SK-N-SH (cell line): ENCODE results near the gene TKTL2. TPM values are rescaled to one million over a fixed set of nuclear protein-coding genes. Genes with fewer than 3 reads are reported as not detected.
A peak's percentile ranks its signal among the peaks of the same experiment; 100 is the strongest.

Experiments used
- EP300 ChIP-seq, 2 experiments: IDR thresholded peaks; 2 replicates each; pipeline versions ENCODE4 v1.4.0 to v1.6.1; 2012; ENCODE audit warnings: borderline replicate concordance in 1 of 2, low read depth in 1 of 2, low read length in 1 of 2
- FOSL2 ChIP-seq: IDR thresholded peaks from 2 replicates; pipeline ENCODE4 v1.4.0; 2012; ENCODE audit warnings: low read depth, mild to moderate bottlenecking, moderate library complexity, borderline replicate concordance
- FOXJ3 ChIP-seq: sonication (generic); formaldehyde crosslinking; IDR thresholded peaks from 2 replicates; pipeline ENCODE4 v1.5.1; 2020; ENCODE audit warnings: mild to moderate bottlenecking, missing genetic modification reagents
- GATA2 ChIP-seq: sonication (generic); formaldehyde crosslinking; IDR thresholded peaks from 2 replicates; pipeline ENCODE4 v1.5.0; 2020; ENCODE audit warnings: mild to moderate bottlenecking, missing genetic modification reagents
- IRF3 ChIP-seq: fragments of 150-350 bp; IDR thresholded peaks from 2 replicates; pipeline ENCODE4 v1.6.1; 2016; ENCODE audit warnings: mild to moderate bottlenecking, low read depth, low read length
- JUND ChIP-seq: IDR thresholded peaks from 2 replicates; pipeline ENCODE4 v1.4.0; 2012
- MEF2A ChIP-seq: IDR thresholded peaks from 2 replicates; pipeline ENCODE4 v1.4.0; 2012; ENCODE audit warnings: low read depth, borderline replicate concordance
- NRF1 ChIP-seq: IDR thresholded peaks from 2 replicates; pipeline ENCODE4 v1.6.1; 2012; ENCODE audit warnings: low read depth, mild to moderate bottlenecking, low read length
- POLR2AphosphoS5 ChIP-seq: IDR thresholded peaks from 2 replicates; pipeline ENCODE4 v1.6.1; 2012; ENCODE audit warnings: low read depth, low read length
- RAD21 ChIP-seq: IDR thresholded peaks from 2 replicates; pipeline ENCODE4 v1.6.1; 2012; ENCODE audit warnings: mild to moderate bottlenecking, low read length
- RFX5 ChIP-seq: IDR thresholded peaks from 2 replicates; pipeline ENCODE4 v1.6.1; 2012; ENCODE audit warnings: mild to moderate bottlenecking, improper control_type of control experiment, low read length
- YY1 ChIP-seq: IDR thresholded peaks from 2 replicates; pipeline ENCODE4 v1.4.0; 2012; ENCODE audit warnings: low read depth, mild to moderate bottlenecking
- polyA plus RNA-seq, 3 experiments: library from polyadenylated mRNA; depleted of rRNA; stranded (reverse); fragments of >200 nt; gene quantifications; 2 replicates each; pipeline ENCODE4 v1.2.3, GENCODE V29; 2012
- TF ChIP-seq, protein P1 (sequence below): IDR thresholded peaks from 2 replicates; pipeline ENCODE4 v1.4.0; 2012; ENCODE audit warnings: low read depth, borderline replicate concordance
- TF ChIP-seq, protein P2 (sequence below): fragments of 150-350 bp; IDR thresholded peaks from 2 replicates; pipeline ENCODE4 v1.6.1; 2017; ENCODE audit warnings: antibody characterized with exemption, low read length, low read depth, borderline replicate concordance
- TF ChIP-seq, protein P3 (sequence below): IDR thresholded peaks from 2 replicates; pipeline ENCODE4 v1.6.1; 2012; ENCODE audit warnings: mild to moderate bottlenecking, low read depth, low read length, moderate library complexity
- TF ChIP-seq, protein P4 (sequence below): fragments of 200-600 bp; sonication (generic); IDR thresholded peaks from 2 replicates; pipeline ENCODE4 v1.6.1; 2017; ENCODE audit warnings: antibody characterized with exemption, mild to moderate bottlenecking, moderate library complexity
- TF ChIP-seq, protein P5 (sequence below): IDR thresholded peaks from 2 replicates; pipeline ENCODE4 v1.4.0; 2012; ENCODE audit warnings: low read depth, borderline replicate concordance

Gene TKTL2
- polyA plus RNA-seq, 1 of the 3 experiments (the other 2 are of a cell fraction), result not detected

- TF ChIP-seq, protein P1, sequence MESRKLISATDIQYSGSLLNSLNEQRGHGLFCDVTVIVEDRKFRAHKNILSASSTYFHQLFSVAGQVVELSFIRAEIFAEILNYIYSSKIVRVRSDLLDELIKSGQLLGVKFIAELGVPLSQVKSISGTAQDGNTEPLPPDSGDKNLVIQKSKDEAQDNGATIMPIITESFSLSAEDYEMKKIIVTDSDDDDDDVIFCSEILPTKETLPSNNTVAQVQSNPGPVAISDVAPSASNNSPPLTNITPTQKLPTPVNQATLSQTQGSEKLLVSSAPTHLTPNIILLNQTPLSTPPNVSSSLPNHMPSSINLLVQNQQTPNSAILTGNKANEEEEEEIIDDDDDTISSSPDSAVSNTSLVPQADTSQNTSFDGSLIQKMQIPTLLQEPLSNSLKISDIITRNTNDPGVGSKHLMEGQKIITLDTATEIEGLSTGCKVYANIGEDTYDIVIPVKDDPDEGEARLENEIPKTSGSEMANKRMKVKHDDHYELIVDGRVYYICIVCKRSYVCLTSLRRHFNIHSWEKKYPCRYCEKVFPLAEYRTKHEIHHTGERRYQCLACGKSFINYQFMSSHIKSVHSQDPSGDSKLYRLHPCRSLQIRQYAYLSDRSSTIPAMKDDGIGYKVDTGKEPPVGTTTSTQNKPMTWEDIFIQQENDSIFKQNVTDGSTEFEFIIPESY, result no peak
- TF ChIP-seq RAD21 (peak; percentile 81), EP300 (IDR thresholded peaks at IDR 0.05; ENCODE audit: borderline replicate concordance in 1 of 2, low read depth in 1 of 2, low read length in 1 of 2) (no peak), GATA2 (CRISPR knock-in tag) (no peak), RFX5 (no peak), NRF1 (no peak), POLR2AphosphoS5 (no peak), MEF2A (no peak), IRF3 (no peak), FOSL2 (no peak), FOXJ3 (no peak), YY1 (no peak), JUND (no peak)
- TF ChIP-seq, protein P2, sequence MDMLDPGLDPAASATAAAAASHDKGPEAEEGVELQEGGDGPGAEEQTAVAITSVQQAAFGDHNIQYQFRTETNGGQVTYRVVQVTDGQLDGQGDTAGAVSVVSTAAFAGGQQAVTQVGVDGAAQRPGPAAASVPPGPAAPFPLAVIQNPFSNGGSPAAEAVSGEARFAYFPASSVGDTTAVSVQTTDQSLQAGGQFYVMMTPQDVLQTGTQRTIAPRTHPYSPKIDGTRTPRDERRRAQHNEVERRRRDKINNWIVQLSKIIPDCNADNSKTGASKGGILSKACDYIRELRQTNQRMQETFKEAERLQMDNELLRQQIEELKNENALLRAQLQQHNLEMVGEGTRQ, result no peak
- TF ChIP-seq, protein P3, sequence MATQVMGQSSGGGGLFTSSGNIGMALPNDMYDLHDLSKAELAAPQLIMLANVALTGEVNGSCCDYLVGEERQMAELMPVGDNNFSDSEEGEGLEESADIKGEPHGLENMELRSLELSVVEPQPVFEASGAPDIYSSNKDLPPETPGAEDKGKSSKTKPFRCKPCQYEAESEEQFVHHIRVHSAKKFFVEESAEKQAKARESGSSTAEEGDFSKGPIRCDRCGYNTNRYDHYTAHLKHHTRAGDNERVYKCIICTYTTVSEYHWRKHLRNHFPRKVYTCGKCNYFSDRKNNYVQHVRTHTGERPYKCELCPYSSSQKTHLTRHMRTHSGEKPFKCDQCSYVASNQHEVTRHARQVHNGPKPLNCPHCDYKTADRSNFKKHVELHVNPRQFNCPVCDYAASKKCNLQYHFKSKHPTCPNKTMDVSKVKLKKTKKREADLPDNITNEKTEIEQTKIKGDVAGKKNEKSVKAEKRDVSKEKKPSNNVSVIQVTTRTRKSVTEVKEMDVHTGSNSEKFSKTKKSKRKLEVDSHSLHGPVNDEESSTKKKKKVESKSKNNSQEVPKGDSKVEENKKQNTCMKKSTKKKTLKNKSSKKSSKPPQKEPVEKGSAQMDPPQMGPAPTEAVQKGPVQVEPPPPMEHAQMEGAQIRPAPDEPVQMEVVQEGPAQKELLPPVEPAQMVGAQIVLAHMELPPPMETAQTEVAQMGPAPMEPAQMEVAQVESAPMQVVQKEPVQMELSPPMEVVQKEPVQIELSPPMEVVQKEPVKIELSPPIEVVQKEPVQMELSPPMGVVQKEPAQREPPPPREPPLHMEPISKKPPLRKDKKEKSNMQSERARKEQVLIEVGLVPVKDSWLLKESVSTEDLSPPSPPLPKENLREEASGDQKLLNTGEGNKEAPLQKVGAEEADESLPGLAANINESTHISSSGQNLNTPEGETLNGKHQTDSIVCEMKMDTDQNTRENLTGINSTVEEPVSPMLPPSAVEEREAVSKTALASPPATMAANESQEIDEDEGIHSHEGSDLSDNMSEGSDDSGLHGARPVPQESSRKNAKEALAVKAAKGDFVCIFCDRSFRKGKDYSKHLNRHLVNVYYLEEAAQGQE, result no peak
- TF ChIP-seq, protein P4, sequence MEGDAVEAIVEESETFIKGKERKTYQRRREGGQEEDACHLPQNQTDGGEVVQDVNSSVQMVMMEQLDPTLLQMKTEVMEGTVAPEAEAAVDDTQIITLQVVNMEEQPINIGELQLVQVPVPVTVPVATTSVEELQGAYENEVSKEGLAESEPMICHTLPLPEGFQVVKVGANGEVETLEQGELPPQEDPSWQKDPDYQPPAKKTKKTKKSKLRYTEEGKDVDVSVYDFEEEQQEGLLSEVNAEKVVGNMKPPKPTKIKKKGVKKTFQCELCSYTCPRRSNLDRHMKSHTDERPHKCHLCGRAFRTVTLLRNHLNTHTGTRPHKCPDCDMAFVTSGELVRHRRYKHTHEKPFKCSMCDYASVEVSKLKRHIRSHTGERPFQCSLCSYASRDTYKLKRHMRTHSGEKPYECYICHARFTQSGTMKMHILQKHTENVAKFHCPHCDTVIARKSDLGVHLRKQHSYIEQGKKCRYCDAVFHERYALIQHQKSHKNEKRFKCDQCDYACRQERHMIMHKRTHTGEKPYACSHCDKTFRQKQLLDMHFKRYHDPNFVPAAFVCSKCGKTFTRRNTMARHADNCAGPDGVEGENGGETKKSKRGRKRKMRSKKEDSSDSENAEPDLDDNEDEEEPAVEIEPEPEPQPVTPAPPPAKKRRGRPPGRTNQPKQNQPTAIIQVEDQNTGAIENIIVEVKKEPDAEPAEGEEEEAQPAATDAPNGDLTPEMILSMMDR, result peak; percentile 76
- TF ChIP-seq, protein P5, sequence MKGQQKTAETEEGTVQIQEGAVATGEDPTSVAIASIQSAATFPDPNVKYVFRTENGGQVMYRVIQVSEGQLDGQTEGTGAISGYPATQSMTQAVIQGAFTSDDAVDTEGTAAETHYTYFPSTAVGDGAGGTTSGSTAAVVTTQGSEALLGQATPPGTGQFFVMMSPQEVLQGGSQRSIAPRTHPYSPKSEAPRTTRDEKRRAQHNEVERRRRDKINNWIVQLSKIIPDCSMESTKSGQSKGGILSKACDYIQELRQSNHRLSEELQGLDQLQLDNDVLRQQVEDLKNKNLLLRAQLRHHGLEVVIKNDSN, result no peak
Observed at GRCh38 chr4:163484906-163485305, 11.4 kb upstream of the TKTL2 start (continued).
